HEK293 (cell line): ENCODE data around the gene PPM1J.

Experiments
- BCL6B ChIP-seq: fragments of 450-650 bp; formaldehyde crosslinking; IDR thresholded peaks from 2 replicates; pipeline ENCODE4 v1.5.1; 2017; ENCODE audit warnings: missing biosample characterization, missing genetic modification characterization
- CTCF ChIP-seq: fragments of 450-650 bp; formaldehyde crosslinking; IDR thresholded peaks from 2 replicates; pipeline ENCODE4 v1.5.1; 2016; ENCODE audit warnings: missing biosample characterization, missing genetic modification characterization
- GLI2 ChIP-seq: fragments of 450-650 bp; formaldehyde crosslinking; IDR thresholded peaks from 2 replicates; pipeline ENCODE4; 2017; ENCODE audit warnings: missing biosample characterization, missing genetic modification characterization, low read depth, borderline replicate concordance
- KLF16 ChIP-seq: fragments of 450-650 bp; formaldehyde crosslinking; IDR thresholded peaks from 2 replicates; pipeline ENCODE4 v1.5.1; 2017; ENCODE audit warnings: missing biosample characterization, missing genetic modification characterization
- ZNF138 ChIP-seq: fragments of 450-650 bp; formaldehyde crosslinking; IDR thresholded peaks from 2 replicates; pipeline ENCODE4 v1.5.1; 2016; ENCODE audit warnings: missing biosample characterization, missing genetic modification characterization, borderline replicate concordance
- ZNF169 ChIP-seq: fragments of 450-650 bp; formaldehyde crosslinking; IDR thresholded peaks from 2 replicates; pipeline ENCODE4 v1.5.1; 2016; ENCODE audit warnings: missing biosample characterization, missing genetic modification characterization
- ZNF174 ChIP-seq: fragments of 450-650 bp; formaldehyde crosslinking; IDR thresholded peaks from 2 replicates; pipeline ENCODE4 v1.5.0; 2017; ENCODE audit warnings: missing biosample characterization, mild to moderate bottlenecking, missing genetic modification characterization
- ZNF19 ChIP-seq: fragments of 450-650 bp; formaldehyde crosslinking; IDR thresholded peaks from 2 replicates; pipeline ENCODE4; 2016; ENCODE audit warnings: missing biosample characterization, missing genetic modification characterization, low read depth
- ZNF23 ChIP-seq: fragments of 450-650 bp; formaldehyde crosslinking; IDR thresholded peaks from 2 replicates; pipeline ENCODE4 v1.5.1; 2016; ENCODE audit warnings: missing biosample characterization, missing genetic modification characterization, borderline replicate concordance
- ZNF558 ChIP-seq: fragments of 450-650 bp; formaldehyde crosslinking; IDR thresholded peaks from 2 replicates; pipeline ENCODE4 v1.5.1; 2016; ENCODE audit warnings: missing biosample characterization, missing genetic modification characterization
- ZNF776 ChIP-seq: fragments of 450-650 bp; formaldehyde crosslinking; IDR thresholded peaks from 2 replicates; pipeline ENCODE4 v1.5.0; 2017; ENCODE audit warnings: missing biosample characterization, missing genetic modification characterization, borderline replicate concordance

DNA sequence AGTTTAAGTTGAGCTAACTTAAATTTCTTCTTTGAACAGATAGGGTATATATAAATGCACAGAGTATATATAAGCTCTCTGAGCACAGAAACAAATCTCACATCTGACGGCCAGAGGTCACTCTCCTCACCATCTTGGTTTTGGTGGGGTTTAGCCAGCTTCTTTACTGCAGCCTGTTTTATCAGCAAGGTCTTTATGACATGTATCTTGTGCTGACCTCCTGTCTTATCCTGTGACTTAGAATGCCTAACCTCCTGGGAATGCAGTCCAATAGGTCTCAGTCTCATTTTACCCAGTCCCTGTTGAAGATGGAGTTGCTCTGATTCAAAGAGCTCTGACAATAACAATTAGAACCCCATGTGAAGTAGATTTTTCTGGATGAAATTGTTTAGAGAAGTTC is 42.3 kb downstream of the PPM1J start:
- TF ChIP-seq CTCF (tag by site-specific recombination), result no peak
- no peak for TF ChIP-seq ZNF776 (tag by site-specific recombination)
- TF ChIP-seq GLI2 (tag by site-specific recombination), result no peak
- TF ChIP-seq ZNF23 (tag by site-specific recombination), result no peak
- no peak for TF ChIP-seq KLF16 (tag by site-specific recombination)
- no peak for TF ChIP-seq ZNF169
- no peak for TF ChIP-seq ZNF19 (tag by site-specific recombination)
- TF ChIP-seq ZNF138, result no peak
- TF ChIP-seq ZNF558 (tag by site-specific recombination), result no peak
- TF ChIP-seq ZNF174, result no peak
- no peak for TF ChIP-seq BCL6B (tag by site-specific recombination)
